H9 (cell line): ENCODE results near the gene CDH22. TPM values are rescaled to one million over a fixed set of nuclear protein-coding genes. Genes with fewer than 3 reads are reported as not detected.

Experiments
- DNase-seq: peaks from one replicate; pipeline ENCODE4 v3.0.0-alpha.2; 2017
- H2AFZ ChIP-seq: one replicate; pipeline ENCODE4 v1.6.1; 2013; ENCODE audit warnings: mild to moderate bottlenecking, low read length, control low read depth, moderate library complexity
- H2AK5ac ChIP-seq: 2 replicates; pipeline ENCODE4 v1.6.1; 2013; ENCODE audit warnings: low read length, control low read depth, mixed read lengths; ENCODE audit not compliant: insufficient read length
- H2BK120ac ChIP-seq: one replicate; pipeline ENCODE4 v1.6.1; 2013; ENCODE audit warnings: low read depth, mild to moderate bottlenecking, low read length, control low read depth, inconsistent platforms; ENCODE audit not compliant: poor library complexity, severe bottlenecking
- H2BK12ac ChIP-seq: 2 replicates; pipeline ENCODE4 v1.6.1; 2013; ENCODE audit warnings: low read length, control low read depth, mixed read lengths, low read depth; ENCODE audit not compliant: insufficient read length
- H2BK15ac ChIP-seq: 2 replicates; pipeline ENCODE4 v1.6.1; 2013; ENCODE audit warnings: low read depth, low read length, control low read depth
- H2BK20ac ChIP-seq: one replicate; pipeline ENCODE4 v1.6.1; 2013; ENCODE audit warnings: low read depth, mild to moderate bottlenecking, low read length, control low read depth, inconsistent platforms; ENCODE audit not compliant: poor library complexity, severe bottlenecking
- H2BK5ac ChIP-seq: 2 replicates; pipeline ENCODE4 v1.6.1; 2013; ENCODE audit warnings: low read length, control low read depth, mixed read lengths; ENCODE audit not compliant: insufficient read length
- H3K14ac ChIP-seq: 2 replicates; pipeline ENCODE4 v1.6.1; 2013; ENCODE audit warnings: low read length, control low read depth; ENCODE audit not compliant: insufficient read depth
- H3K18ac ChIP-seq: 2 replicates; pipeline ENCODE4 v1.6.1; 2013; ENCODE audit warnings: low read depth, mild to moderate bottlenecking, mixed read lengths, low read length, control low read depth; ENCODE audit not compliant: insufficient read length
- H3K23ac ChIP-seq: 2 replicates; pipeline ENCODE4 v1.6.1; 2013; ENCODE audit warnings: low read length, control low read depth, mixed read lengths, low read depth; ENCODE audit not compliant: insufficient read length
- H3K23me2 ChIP-seq: 2 replicates; pipeline ENCODE4 v1.6.1; 2013; ENCODE audit warnings: low read depth, mild to moderate bottlenecking, mixed read lengths, low read length, control low read depth; ENCODE audit not compliant: insufficient read length, poor library complexity, severe bottlenecking
- H3K27ac ChIP-seq: 2 replicates; pipeline ENCODE4 v1.5.1; 2013; ENCODE audit warnings: low read length, control low read depth, mixed read lengths, low read depth; ENCODE audit not compliant: insufficient read length
- H3K27me3 ChIP-seq: 2 replicates; pipeline ENCODE4 v1.6.1; 2013; ENCODE audit warnings: low read length, control low read depth, inconsistent platforms; ENCODE audit not compliant: insufficient read depth
- H3K4ac ChIP-seq: 2 replicates; pipeline ENCODE4 v1.6.1; 2013; ENCODE audit warnings: low read depth, mild to moderate bottlenecking, control low read depth, inconsistent platforms, low read length, moderate library complexity
- H3K4me1 ChIP-seq: 2 replicates; pipeline ENCODE4 v1.6.1; 2013; ENCODE audit warnings: low read length, control low read depth, inconsistent platforms; ENCODE audit not compliant: insufficient read depth
- H3K4me2 ChIP-seq: 2 replicates; pipeline ENCODE4 v1.6.1; 2013; ENCODE audit warnings: low read length, control low read depth, mixed read lengths; ENCODE audit not compliant: insufficient read length, insufficient read depth
- H3K56ac ChIP-seq: 2 replicates; pipeline ENCODE4 v1.6.1; 2013; ENCODE audit warnings: low read depth, mild to moderate bottlenecking, mixed read lengths, low read length, control low read depth; ENCODE audit not compliant: insufficient read length
- H3K79me1 ChIP-seq: 2 replicates; pipeline ENCODE4 v1.6.1; 2013; ENCODE audit warnings: low read depth, mild to moderate bottlenecking, moderate library complexity, low read length, control low read depth, inconsistent platforms; ENCODE audit not compliant: insufficient read depth, poor library complexity, severe bottlenecking
- H3K79me2 ChIP-seq: 2 replicates; pipeline ENCODE4 v1.6.1; 2013; ENCODE audit warnings: low read length, control low read depth, inconsistent platforms; ENCODE audit not compliant: insufficient read depth
- H3K9ac ChIP-seq: 2 replicates; pipeline ENCODE4 v1.6.1; 2013; ENCODE audit warnings: low read length, control low read depth, mixed read lengths; ENCODE audit not compliant: insufficient read length; ENCODE audit errors: extremely low read depth
- H3K9me3 ChIP-seq: one replicate; pipeline ENCODE4 v1.6.1; 2013; ENCODE audit warnings: low read depth, low read length, inconsistent platforms; ENCODE audit not compliant: control insufficient read depth
- H3T11ph ChIP-seq: one replicate; pipeline ENCODE4 v1.6.1; 2013; ENCODE audit warnings: mild to moderate bottlenecking, low read length, control low read depth, inconsistent platforms
- H4K20me1 ChIP-seq: one replicate; pipeline ENCODE4 v1.6.1; 2013; ENCODE audit not compliant: control insufficient read depth, insufficient read length, insufficient read depth
- H4K5ac ChIP-seq: 2 replicates; pipeline ENCODE4 v1.6.1; 2013; ENCODE audit warnings: low read depth, mild to moderate bottlenecking, mixed read lengths, low read length, control low read depth; ENCODE audit not compliant: insufficient read length
- H4K8ac ChIP-seq: replicated peaks from 2 replicates; pipeline ENCODE4 v1.6.1; 2013; ENCODE audit warnings: low read length, control low read depth, mixed read lengths, low read depth; ENCODE audit not compliant: insufficient read length
- H4K91ac ChIP-seq: 2 replicates; pipeline ENCODE4 v1.6.1; 2013; ENCODE audit warnings: low read depth, mild to moderate bottlenecking, moderate library complexity, mixed read lengths, low read length, control low read depth; ENCODE audit not compliant: insufficient read length
- H3K27ac Mint-ChIP-seq, 3 experiments: 2 replicates in 2 of 3; 3 replicates in 1 of 3; pipeline ENCODE4 v1.8.0; 2020 to 2021; ENCODE audit warnings: mixed read lengths in 3 of 3, mild to moderate bottlenecking in 1 of 3, moderate library complexity in 1 of 3
- H3K27me3 Mint-ChIP-seq: 2 replicates; pipeline ENCODE4 v1.8.0; 2021; ENCODE audit warnings: low read depth, mild to moderate bottlenecking, moderate library complexity, mixed read lengths
- H3K36me3 Mint-ChIP-seq, 3 experiments: 2 replicates in 2 of 3; 3 replicates in 1 of 3; pipeline ENCODE4 v1.8.0; 2020 to 2021; ENCODE audit warnings: low read depth in 3 of 3, mixed read lengths in 3 of 3; ENCODE audit not compliant: insufficient read depth in 1 of 3
- H3K4me1 Mint-ChIP-seq, 2 experiments: 2 replicates each; pipeline ENCODE4 v1.8.0; 2020; ENCODE audit warnings: mixed read lengths in 2 of 2
- H3K4me3 Mint-ChIP-seq, 2 experiments: 2 replicates in 1 of 2; 3 replicates in 1 of 2; pipeline ENCODE4 v1.8.0; 2020 to 2021; ENCODE audit warnings: mild to moderate bottlenecking in 2 of 2, mixed read lengths in 2 of 2, moderate library complexity in 1 of 2
- H3K9me3 Mint-ChIP-seq, 2 experiments: 2 replicates in 1 of 2; 3 replicates in 1 of 2; pipeline ENCODE4 v1.8.0; 2020; ENCODE audit warnings: mild to moderate bottlenecking in 2 of 2, mixed read lengths in 2 of 2, moderate library complexity in 1 of 2
- CTCF ChIP-seq: fragments of 200-600 bp; sonication (generic); conservative IDR thresholded peaks from 3 replicates; pipeline ENCODE4 v1.8.0; 2021; ENCODE audit warnings: antibody characterized with exemption, mild to moderate bottlenecking
- WGBS: extraction: QIAGEN DNeasy Blood & Tissue Kit; methylation state at CpG from one replicate; pipeline ENCODE4 v1.1.7; 2013; ENCODE audit warnings: missing lambda C conversion rate, low lambda C conversion rate, mixed read lengths; ENCODE audit not compliant: insufficient read length; ENCODE audit errors: extremely low coverage; 5-methylcytosine and 5-hydroxymethylcytosine counted together
- total RNA-seq: library from RNA; stranded (reverse); gene quantifications from 2 replicates; pipeline ENCODE4 v1.2.1, GENCODE V29; 2021

The CDH22 gene
- total RNA-seq, 1 experiment from 2014 or later: not detected

- H3K9ac ChIP-seq: no peak overlapping the region
- H3K18ac ChIP-seq: no peak overlapping the region
- H3K79me2 ChIP-seq: no peaks in the 10 kb centered on the region
- Mint-ChIP-seq H3K27ac (no peak overlapping the region), H3K9me3 (no peaks in the 10 kb centered on the region), H3K4me3 (no peak overlapping the region), H3K4me1 (no peaks in the 10 kb centered on the region), H3K27me3 (peaks cover 74% of the 10 kb centered on the region), H3K36me3 (no peaks in the 10 kb centered on the region)
- DNase-seq: no peak
- no peak overlapping the region for H3K56ac ChIP-seq
- H4K20me1 ChIP-seq: no peaks in the 10 kb centered on the region
- no peak overlapping the region for H2BK120ac ChIP-seq
- no peak overlapping the region for H3T11ph ChIP-seq
- H4K8ac ChIP-seq: no peak overlapping the region
- H3K79me1 ChIP-seq: no peaks in the 10 kb centered on the region
- no peaks in the 10 kb centered on the region for H3K23me2 ChIP-seq
- no peak overlapping the region for H2BK20ac ChIP-seq
- H3K4ac ChIP-seq: no peak overlapping the region
- no peak overlapping the region for H2AFZ ChIP-seq
- H3K4me2 ChIP-seq: no peak overlapping the region
- H3K27ac ChIP-seq: no peak overlapping the region
- no peak overlapping the region for H2BK15ac ChIP-seq
- H3K9me3 ChIP-seq: no peaks in the 10 kb centered on the region
- H3K27me3 ChIP-seq: peaks cover 15% of the 10 kb centered on the region
- H2BK5ac ChIP-seq: no peak overlapping the region
- H3K23ac ChIP-seq: no peak overlapping the region
- no peak overlapping the region for H4K91ac ChIP-seq
- TF ChIP-seq CTCF: no peak
- no CpG with 5 or more reads among the region's 2 CpGs for WGBS
- no peaks in the 10 kb centered on the region for H3K4me1 ChIP-seq
- H3K14ac ChIP-seq: no peak overlapping the region
- H2BK12ac ChIP-seq: no peak overlapping the region
- H2AK5ac ChIP-seq: no peak overlapping the region
- H4K5ac ChIP-seq: no peak overlapping the region
Observed at GRCh38 chr20:46171476-46171875, 136.8 kb downstream of the CDH22 start.
